Measurements from ENCODE around the gene OR4D2.

OR4D2 gene

GRCh38 chr17:58191241-58191896 lies 24.6 kb downstream of the OR4D2 start:
- TF ChIP-seq ZBTB7A (IDR thresholded peaks at IDR 0.05; ENCODE audit: low read depth) (no peak), RAD21 (IDR thresholded peaks at IDR 0.05; ENCODE audit: low read depth) (no peak), USF1 (IDR thresholded peaks at IDR 0.05) (no peak), EGR1 (IDR thresholded peaks at IDR 0.05) (no peak), NFIC (IDR thresholded peaks at IDR 0.05) (no peak), CEBPB (IDR thresholded peaks at IDR 0.05) (no peak)

- TF ChIP-seq CEBPB (IDR thresholded peaks at IDR 0.05), result no peak
- no peak for TF ChIP-seq EGR1 (IDR thresholded peaks at IDR 0.05)
- no peak for TF ChIP-seq MAX (IDR thresholded peaks at IDR 0.05)
- TF ChIP-seq NFIC (IDR thresholded peaks at IDR 0.05), result no peak
- TF ChIP-seq TAF1 (IDR thresholded peaks at IDR 0.05; ENCODE audit: low read depth), result no peak
- no peak for TF ChIP-seq ZBTB7A (IDR thresholded peaks at IDR 0.05; ENCODE audit: low read depth)
- TF ChIP-seq USF1 (IDR thresholded peaks at IDR 0.05), result no peak
- no peak for TF ChIP-seq REST (IDR thresholded peaks at IDR 0.05; ENCODE audit: low read depth)
- no peak for TF ChIP-seq YY1 (IDR thresholded peaks at IDR 0.05; ENCODE audit: low read depth)
- TF ChIP-seq TCF12 (IDR thresholded peaks at IDR 0.05; ENCODE audit: low read depth), result no peak
These were observed 25.8 kb downstream of the OR4D2 start, which contains the start of gene EPX for GRCh38 chr17:58192612-58193011. Gene EPX, plus strand, starts transcription at chr17:58192726. Its CDS starts 121 bp downstream, at chr17:58192847.

- TF ChIP-seq FOXM1 (IDR thresholded peaks at IDR 0.05; ENCODE audit: borderline replicate concordance, low read depth), result no peak
- TF ChIP-seq EP300 (IDR thresholded peaks at IDR 0.05; ENCODE audit: borderline replicate concordance), result no peak
- no peak for TF ChIP-seq RAD21 (IDR thresholded peaks at IDR 0.05; ENCODE audit: low read depth)
- no peak for TF ChIP-seq TEAD4 (IDR thresholded peaks at IDR 0.05)
- no peak for TF ChIP-seq EGR1 (IDR thresholded peaks at IDR 0.05)
- no peak for TF ChIP-seq TCF12 (IDR thresholded peaks at IDR 0.05; ENCODE audit: low read depth)
- no peak for TF ChIP-seq YY1 (IDR thresholded peaks at IDR 0.05; ENCODE audit: low read depth)
- TF ChIP-seq NFIC (IDR thresholded peaks at IDR 0.05), result no peak
- TF ChIP-seq MAX (IDR thresholded peaks at IDR 0.05), result no peak
- TF ChIP-seq TAF1 (IDR thresholded peaks at IDR 0.05; ENCODE audit: low read depth), result no peak
- no peak for TF ChIP-seq USF1 (IDR thresholded peaks at IDR 0.05)
These were observed 27.0 kb downstream of the OR4D2 start for GRCh38 chr17:58193641-58194255.

GRCh38 chr17:58195518-58196123 lies 28.8 kb downstream of the OR4D2 start:
- TF ChIP-seq EP300 (IDR thresholded peaks at IDR 0.05; ENCODE audit: borderline replicate concordance), result no peak
- no peak for TF ChIP-seq REST (IDR thresholded peaks at IDR 0.05; ENCODE audit: low read depth)
- no peak for TF ChIP-seq YY1 (IDR thresholded peaks at IDR 0.05; ENCODE audit: low read depth)
- no peak for TF ChIP-seq CREB1 (IDR thresholded peaks at IDR 0.05; ENCODE audit: low read depth)
- TF ChIP-seq TAF1 (IDR thresholded peaks at IDR 0.05; ENCODE audit: low read depth), result no peak
- no peak for TF ChIP-seq ZBTB7A (IDR thresholded peaks at IDR 0.05; ENCODE audit: low read depth)
- TF ChIP-seq USF1 (IDR thresholded peaks at IDR 0.05), result no peak
- no peak for TF ChIP-seq TEAD4 (IDR thresholded peaks at IDR 0.05)
- no peak for TF ChIP-seq TCF12 (IDR thresholded peaks at IDR 0.05; ENCODE audit: low read depth)

GRCh38 chr17:58196610-58197009 lies 29.8 kb downstream of the OR4D2 start:
- no peak for TF ChIP-seq FOXM1 (IDR thresholded peaks at IDR 0.05; ENCODE audit: borderline replicate concordance, low read depth)
- no peak for TF ChIP-seq USF1 (IDR thresholded peaks at IDR 0.05)
- no peak for TF ChIP-seq NFIC (IDR thresholded peaks at IDR 0.05)
- no peak for TF ChIP-seq MAX (IDR thresholded peaks at IDR 0.05)
- no peak for TF ChIP-seq REST (IDR thresholded peaks at IDR 0.05; ENCODE audit: low read depth)
- TF ChIP-seq ZBTB7A (IDR thresholded peaks at IDR 0.05; ENCODE audit: low read depth), result no peak
- TF ChIP-seq EGR1 (IDR thresholded peaks at IDR 0.05), result no peak
- TF ChIP-seq EP300 (IDR thresholded peaks at IDR 0.05; ENCODE audit: borderline replicate concordance), result no peak
- TF ChIP-seq TAF1 (IDR thresholded peaks at IDR 0.05; ENCODE audit: low read depth), result no peak
- TF ChIP-seq TCF12 (IDR thresholded peaks at IDR 0.05; ENCODE audit: low read depth), result no peak
- no peak for TF ChIP-seq TEAD4 (IDR thresholded peaks at IDR 0.05)
- no peak for TF ChIP-seq YY1 (IDR thresholded peaks at IDR 0.05; ENCODE audit: low read depth)
- TF ChIP-seq RAD21 (IDR thresholded peaks at IDR 0.05; ENCODE audit: low read depth), result no peak
- no peak for TF ChIP-seq CEBPB (IDR thresholded peaks at IDR 0.05)
- no peak for TF ChIP-seq CREB1 (IDR thresholded peaks at IDR 0.05; ENCODE audit: low read depth)

Measured in Ishikawa (cell line).